ENCODE data around the gene ZNF618.

Gene ZNF618

DNA sequence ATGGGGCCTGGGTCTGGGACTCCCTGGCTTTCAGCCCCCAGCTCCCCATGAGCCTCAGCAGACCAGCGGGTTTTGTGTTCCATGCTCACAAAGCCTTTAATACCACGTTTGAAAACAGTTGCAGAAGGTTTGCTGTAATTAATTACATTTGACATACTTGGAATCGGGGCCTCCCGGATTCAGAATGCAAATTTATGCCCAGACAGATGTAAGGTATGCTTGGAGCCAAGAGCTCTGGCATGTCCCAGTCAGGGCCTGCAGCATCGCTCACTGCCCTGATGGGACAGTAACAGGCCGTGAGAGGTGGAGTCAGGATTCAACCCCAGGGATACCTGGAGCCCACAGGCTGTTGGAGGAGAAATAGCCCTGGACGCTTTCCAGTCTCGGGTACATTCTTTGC is 12.2 kb downstream of the ZNF618 start:
- no peak overlapping the region for H3K27ac Mint-ChIP-seq

GRCh38 chr9:113888976-113889375 is 12.9 kb downstream of the ZNF618 start:
- H3K27me3 Mint-ChIP-seq = no peaks in the 10 kb centered on the region
- H3K9me3 Mint-ChIP-seq = no peaks in the 10 kb centered on the region
- peaks cover 22% of the 10 kb centered on the region for H3K4me1 Mint-ChIP-seq
- H3K27ac Mint-ChIP-seq = no peak overlapping the region
- CTCF ChIA-PET = no interaction called here
- H3K4me3 Mint-ChIP-seq = no peak overlapping the region
- no peak for DNase-seq
- H3K36me3 Mint-ChIP-seq = no peaks in the 10 kb centered on the region

More for the DNA sequence above, 12.2 kb downstream of the ZNF618 start:
- H3K9me3 Mint-ChIP-seq = no peaks in the 10 kb centered on the region
- H3K27me3 Mint-ChIP-seq = no peaks in the 10 kb centered on the region
- H3K4me1 Mint-ChIP-seq = peaks cover 22% of the 10 kb centered on the region
- CTCF ChIA-PET = no interaction called here
- no peaks in the 10 kb centered on the region for H3K36me3 Mint-ChIP-seq
- DNase-seq = no peak
- H3K4me3 Mint-ChIP-seq = no peak overlapping the region

- no peak overlapping the region for H3K27ac Mint-ChIP-seq
- H3K4me1 Mint-ChIP-seq = peaks cover 13% of the 10 kb centered on the region
- CTCF ChIA-PET = no interaction called here
- DNase-seq = no peak
- no peaks in the 10 kb centered on the region for H3K27me3 Mint-ChIP-seq
- no peaks in the 10 kb centered on the region for H3K36me3 Mint-ChIP-seq
- H3K9me3 Mint-ChIP-seq = no peaks in the 10 kb centered on the region
- H3K4me3 Mint-ChIP-seq = no peak overlapping the region
Observed at GRCh38 chr9:113890704-113891103, 14.6 kb downstream of the ZNF618 start.

- no peaks in the 10 kb centered on the region for H3K36me3 Mint-ChIP-seq
- DNase-seq = no peak
- no peaks in the 10 kb centered on the region for H3K9me3 Mint-ChIP-seq
- no peaks in the 10 kb centered on the region for H3K27me3 Mint-ChIP-seq
- no peaks in the 10 kb centered on the region for H3K4me1 Mint-ChIP-seq
- H3K27ac Mint-ChIP-seq = no peak overlapping the region
- no peak overlapping the region for H3K4me3 Mint-ChIP-seq
- CTCF ChIA-PET = no interaction called here
Observed at GRCh38 chr9:113892861-113893491, 16.9 kb downstream of the ZNF618 start.

GRCh38 chr9:113894166-113894565 is 18.1 kb downstream of the ZNF618 start:
- no peaks in the 10 kb centered on the region for H3K36me3 Mint-ChIP-seq
- no peaks in the 10 kb centered on the region for H3K27me3 Mint-ChIP-seq
- H3K9me3 Mint-ChIP-seq = no peaks in the 10 kb centered on the region
- DNase-seq = no peak
- no peak overlapping the region for H3K27ac Mint-ChIP-seq
- no peaks in the 10 kb centered on the region for H3K4me1 Mint-ChIP-seq
- H3K4me3 Mint-ChIP-seq = no peak overlapping the region
- CTCF ChIA-PET = no interaction called here

- H3K27me3 Mint-ChIP-seq = no peaks in the 10 kb centered on the region
- no peaks in the 10 kb centered on the region for H3K9me3 Mint-ChIP-seq
- no peaks in the 10 kb centered on the region for H3K4me1 Mint-ChIP-seq
- no peaks in the 10 kb centered on the region for H3K36me3 Mint-ChIP-seq
- CTCF ChIA-PET = no interaction called here
- H3K4me3 Mint-ChIP-seq = no peak overlapping the region
- H3K27ac Mint-ChIP-seq = no peak overlapping the region
- DNase-seq = no peak
Observed at GRCh38 chr9:113895526-113895925, 19.4 kb downstream of the ZNF618 start.

GRCh38 chr9:113896713-113897112 is 20.6 kb downstream of the ZNF618 start:
- CTCF ChIA-PET = no interaction called here
- H3K36me3 Mint-ChIP-seq = no peaks in the 10 kb centered on the region
- H3K4me1 Mint-ChIP-seq = no peaks in the 10 kb centered on the region
- no peaks in the 10 kb centered on the region for H3K27me3 Mint-ChIP-seq
- no peak overlapping the region for H3K27ac Mint-ChIP-seq
- no peaks in the 10 kb centered on the region for H3K9me3 Mint-ChIP-seq
- no peak for DNase-seq
- H3K4me3 Mint-ChIP-seq = no peak overlapping the region

DNA sequence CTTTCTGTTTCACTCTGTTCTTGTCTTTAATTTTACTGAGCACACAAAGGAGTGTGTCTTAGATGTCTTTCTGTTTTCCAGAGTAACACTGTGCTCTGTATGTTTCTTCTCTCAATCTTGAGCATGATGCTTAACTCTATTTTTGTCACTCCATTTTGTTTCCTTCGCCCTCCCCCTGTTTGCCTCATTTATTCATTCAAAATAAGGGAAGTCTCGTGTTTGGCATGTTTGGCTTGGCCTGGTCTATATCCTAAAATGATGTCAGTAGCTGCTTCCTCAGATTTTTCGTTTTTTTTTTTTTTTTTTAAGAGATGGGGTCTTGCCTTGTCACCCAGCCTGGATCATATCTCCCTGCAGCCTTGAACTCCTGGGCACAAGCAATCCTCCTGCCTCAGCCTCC is 22.0 kb downstream of the ZNF618 start:
- Mint-ChIP-seq H3K4me3 (no peak overlapping the region), H3K27ac (no peak overlapping the region), H3K36me3 (no peaks in the 10 kb centered on the region), H3K9me3 (no peaks in the 10 kb centered on the region), H3K4me1 (no peaks in the 10 kb centered on the region), H3K27me3 (no peaks in the 10 kb centered on the region)
- CTCF ChIA-PET = no interaction called here
- no peak for DNase-seq

GRCh38 chr9:113898596-113898995 is 22.5 kb downstream of the ZNF618 start:
- H3K27me3 Mint-ChIP-seq = peaks cover under 1% of the 10 kb centered on the region
- no peak overlapping the region for H3K4me3 Mint-ChIP-seq
- H3K9me3 Mint-ChIP-seq = no peaks in the 10 kb centered on the region
- no peaks in the 10 kb centered on the region for H3K4me1 Mint-ChIP-seq
- CTCF ChIA-PET = no interaction called here
- no peaks in the 10 kb centered on the region for H3K36me3 Mint-ChIP-seq
- DNase-seq = no peak
- H3K27ac Mint-ChIP-seq = no peak overlapping the region

DNA sequence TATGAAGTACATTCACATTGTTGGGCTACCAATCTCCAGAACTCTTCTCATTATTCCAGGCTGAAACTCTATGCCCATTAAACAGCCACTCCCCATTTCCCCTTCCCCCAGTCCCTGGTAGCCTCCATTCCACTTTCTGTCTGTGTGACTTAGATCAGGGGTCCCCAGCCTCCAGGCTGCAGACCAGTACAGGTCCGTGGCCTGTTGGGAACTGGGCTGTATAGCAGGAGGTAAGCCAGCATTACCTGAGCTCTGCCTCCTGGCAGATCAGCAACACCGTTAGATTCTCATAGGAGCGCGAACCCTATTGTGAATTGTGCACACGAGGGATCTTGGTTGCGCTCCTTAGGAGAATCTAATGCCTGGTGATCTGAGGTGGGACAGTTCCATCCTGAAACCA is 23.1 kb downstream of the ZNF618 start:
- no peaks in the 10 kb centered on the region for H3K4me1 Mint-ChIP-seq

DNA sequence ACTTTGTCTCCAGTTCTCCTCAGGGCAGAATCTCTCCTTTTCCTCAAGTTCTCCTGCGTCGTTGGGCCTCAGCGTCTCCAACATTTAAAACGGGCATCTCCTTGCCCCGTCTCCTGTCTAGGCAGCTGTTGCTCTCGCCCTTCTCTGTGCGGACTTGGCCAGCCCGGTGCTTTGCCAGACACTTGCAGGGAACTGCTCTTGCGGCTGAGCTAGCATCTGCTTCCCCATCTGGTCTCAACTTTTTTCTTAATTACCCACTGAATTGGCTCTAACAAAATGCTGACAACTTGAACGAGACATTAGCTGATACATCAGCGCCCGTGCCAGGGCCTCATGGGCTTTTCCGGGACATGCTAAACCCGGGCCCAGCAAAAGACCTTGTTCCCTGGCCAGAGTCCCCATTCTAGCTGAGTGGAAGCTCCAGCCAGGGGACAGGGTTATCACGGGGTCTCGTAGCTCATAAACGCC is 25.1 kb downstream of the ZNF618 start:
- no peak for DNase-seq
- Mint-ChIP-seq H3K4me3 (no peak overlapping the region), H3K27me3 (peaks cover 14% of the 10 kb centered on the region), H3K4me1 (no peaks in the 10 kb centered on the region), H3K36me3 (no peaks in the 10 kb centered on the region), H3K27ac (no peak overlapping the region), H3K9me3 (no peaks in the 10 kb centered on the region)
- CTCF ChIA-PET = no interaction called here

More for the DNA sequence above, 23.1 kb downstream of the ZNF618 start:
- H3K27ac Mint-ChIP-seq = no peak overlapping the region
- peaks cover 4% of the 10 kb centered on the region for H3K27me3 Mint-ChIP-seq
- H3K4me3 Mint-ChIP-seq = no peak overlapping the region
- CTCF ChIA-PET = no interaction called here
- no peak for DNase-seq
- no peaks in the 10 kb centered on the region for H3K9me3 Mint-ChIP-seq
- no peaks in the 10 kb centered on the region for H3K36me3 Mint-ChIP-seq

- Mint-ChIP-seq H3K4me1 (no peaks in the 10 kb centered on the region), H3K9me3 (no peaks in the 10 kb centered on the region), H3K27me3 (peaks cover 14% of the 10 kb centered on the region), H3K27ac (no peak overlapping the region), H3K4me3 (no peak overlapping the region), H3K36me3 (no peaks in the 10 kb centered on the region)
- DNase-seq = no peak
- CTCF ChIA-PET = no interaction called here
Observed at GRCh38 chr9:113903514-113904077, 27.5 kb downstream of the ZNF618 start.

- H3K27me3 Mint-ChIP-seq = peaks cover 14% of the 10 kb centered on the region
- H3K4me3 Mint-ChIP-seq = no peak overlapping the region
- H3K4me1 Mint-ChIP-seq = no peaks in the 10 kb centered on the region
- DNase-seq = no peak
- no peaks in the 10 kb centered on the region for H3K36me3 Mint-ChIP-seq
- H3K27ac Mint-ChIP-seq = no peak overlapping the region
- H3K9me3 Mint-ChIP-seq = no peaks in the 10 kb centered on the region
- CTCF ChIA-PET = interaction anchor here (1.2 kb wide), 1 partner anchor 9 kb away, joined by 3 read pairs; no protein-coding TSS in a partner anchor
Observed at GRCh38 chr9:113906411-113907110, 30.5 kb downstream of the ZNF618 start.

- Mint-ChIP-seq H3K4me3 (no peak overlapping the region), H3K27me3 (peaks cover 14% of the 10 kb centered on the region), H3K4me1 (no peaks in the 10 kb centered on the region), H3K9me3 (no peaks in the 10 kb centered on the region), H3K36me3 (no peaks in the 10 kb centered on the region), H3K27ac (no peak overlapping the region)
- DNase-seq = no peak
- CTCF ChIA-PET = interaction anchor here (1.2 kb wide), 1 partner anchor 8 kb away, joined by 3 read pairs; no protein-coding TSS in a partner anchor
Observed at GRCh38 chr9:113907282-113907681, 31.2 kb downstream of the ZNF618 start.

GRCh38 chr9:113909421-113909820 is 33.3 kb downstream of the ZNF618 start:
- no peak overlapping the region for H3K4me3 Mint-ChIP-seq
- no peaks in the 10 kb centered on the region for H3K9me3 Mint-ChIP-seq
- no peak overlapping the region for H3K27ac Mint-ChIP-seq
- H3K4me1 Mint-ChIP-seq = no peaks in the 10 kb centered on the region
- DNase-seq = no peak
- CTCF ChIA-PET = no interaction called here
- no peaks in the 10 kb centered on the region for H3K36me3 Mint-ChIP-seq
- H3K27me3 Mint-ChIP-seq = peaks cover 9% of the 10 kb centered on the region

Measured in activated naive CD4-positive, alpha-beta T cell treated with anti-CD3 and anti-CD28 coated beads, Interleukin-2, amount 10 ng/mL, durations not matched to agents 7 days and 5 days (primary cell).